ENCODE measurements around the gene EYS.
"Not testable (repeated sequence)": the region's sequence is repeated elsewhere in the genome, so short reads cannot be mapped to it uniquely, and the experiment has no call there.

EYS gene

GRCh38 chr6:63745784-63746183 lies 1961.2 kb downstream of the EYS start:
- DNase-seq, result no peak

GRCh38 chr6:63744810-63745209 lies 1962.2 kb downstream of the EYS start:
- no peak for DNase-seq

GRCh38 chr6:63743691-63744090 lies 1963.3 kb downstream of the EYS start:
- no peak for DNase-seq

GRCh38 chr6:63742060-63742459 lies 1965.0 kb downstream of the EYS start:
- no peak for DNase-seq

DNA sequence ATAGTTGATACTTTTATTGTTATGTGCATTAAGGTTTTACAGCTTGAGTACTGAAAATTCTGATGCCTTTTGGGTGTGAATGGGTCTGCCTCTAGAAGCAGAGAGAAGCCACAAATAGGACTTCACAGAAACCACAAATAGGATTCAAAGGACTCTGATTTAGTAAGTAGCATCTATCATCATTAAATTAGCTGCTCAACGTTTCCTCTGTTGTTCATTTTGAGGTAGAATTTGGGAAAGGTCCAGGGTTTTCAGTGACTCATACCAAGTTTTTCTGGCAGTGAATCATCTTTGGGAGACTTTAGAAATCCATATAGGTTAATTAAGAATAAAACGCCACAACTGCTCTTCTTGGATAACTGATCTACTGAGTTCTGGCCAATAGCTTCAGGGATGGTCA lies 1966.3 kb downstream of the EYS start:
- no peak for DNase-seq

GRCh38 chr6:63739094-63739687 lies 1967.8 kb downstream of the EYS start:
- DNase-seq, result peak; percentile 6

- DNase-seq, result not testable (repeated sequence)
These were observed 1968.8 kb downstream of the EYS start for GRCh38 chr6:63738190-63738589.

DNA sequence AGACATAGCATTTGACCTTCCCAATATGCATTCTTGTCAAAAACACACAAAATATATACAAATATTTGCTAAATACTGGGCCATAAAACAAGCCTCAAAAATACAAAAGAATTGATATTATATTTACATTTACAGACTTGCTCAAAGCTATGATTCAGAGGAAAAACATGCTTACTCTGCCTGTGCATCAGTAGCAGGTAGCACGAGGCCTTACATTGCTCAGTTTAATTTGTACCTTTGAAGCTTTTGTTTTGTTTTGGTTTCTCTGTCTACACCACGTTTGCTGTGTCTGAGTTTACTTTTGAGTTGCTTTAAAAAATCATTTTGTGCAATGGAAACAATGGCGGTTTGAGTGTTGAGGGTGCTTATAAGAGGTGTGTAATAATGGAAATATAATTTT lies 1972.1 kb downstream of the EYS start:
- DNase-seq, result no peak

DNA sequence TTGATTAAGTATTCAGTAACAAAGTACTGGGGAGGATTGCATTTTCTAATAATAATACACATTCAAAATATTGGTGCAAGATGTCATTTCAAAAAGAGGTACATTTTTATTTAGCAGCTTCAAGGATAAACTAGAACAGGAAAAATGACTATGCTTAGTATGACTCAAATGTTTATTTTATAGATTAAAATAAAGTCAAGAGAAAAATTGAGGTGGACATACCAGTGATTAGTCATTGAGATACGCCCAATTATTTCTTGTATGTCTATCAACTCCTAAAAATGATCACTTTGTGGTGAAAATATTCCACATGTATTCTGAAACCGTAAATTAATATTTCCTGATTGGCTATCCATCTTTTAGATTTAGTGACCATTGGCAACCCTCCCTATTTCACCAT lies 1974.7 kb downstream of the EYS start:
- no peak for DNase-seq

DNA sequence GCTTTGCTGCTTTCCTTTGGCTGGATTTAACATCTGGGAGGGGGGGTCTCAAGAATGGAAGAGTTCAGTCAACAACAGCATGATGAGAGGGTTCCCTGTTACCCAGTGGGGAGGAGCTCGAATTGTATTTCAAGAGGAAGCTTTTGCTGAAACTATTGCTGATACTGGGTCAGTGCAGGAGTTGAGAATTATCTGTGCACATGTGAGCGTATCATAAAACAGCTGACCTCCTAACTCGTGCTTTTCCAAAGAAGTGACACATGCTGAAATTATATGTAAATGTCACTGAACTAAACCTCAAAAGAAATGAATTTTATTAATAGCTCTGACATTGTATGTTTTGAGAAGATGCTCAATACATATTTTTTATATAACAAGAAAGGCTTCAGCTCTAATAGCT lies 1975.1 kb downstream of the EYS start:
- no peak for DNase-seq

- no peak for DNase-seq
These were observed 1976.7 kb downstream of the EYS start for GRCh38 chr6:63730311-63730710.

DNA sequence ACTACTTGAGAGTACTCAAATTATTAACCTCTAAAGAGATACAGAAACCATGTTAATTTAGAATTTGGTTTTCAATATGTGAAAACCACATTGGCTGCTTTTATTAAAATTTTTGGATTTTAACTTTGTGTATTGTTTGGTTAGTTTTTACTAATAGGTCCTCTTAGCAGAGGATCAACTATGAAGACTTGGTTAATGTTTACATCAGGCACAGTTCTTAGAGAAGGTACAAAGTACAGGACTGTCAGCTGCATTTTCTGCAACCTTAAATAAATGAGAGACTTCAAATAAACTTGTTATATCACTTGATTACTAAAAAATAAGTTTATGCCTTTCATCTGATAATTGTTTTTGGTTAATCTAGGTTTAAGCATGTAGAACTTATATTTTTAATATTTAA lies 1982.3 kb downstream of the EYS start:
- DNase-seq, result no peak

- DNase-seq, result no peak
These were observed 1985.8 kb downstream of the EYS start for GRCh38 chr6:63721181-63721580.

- no peak for DNase-seq
These were observed 1990.9 kb downstream of the EYS start for GRCh38 chr6:63716169-63716568.

DNA sequence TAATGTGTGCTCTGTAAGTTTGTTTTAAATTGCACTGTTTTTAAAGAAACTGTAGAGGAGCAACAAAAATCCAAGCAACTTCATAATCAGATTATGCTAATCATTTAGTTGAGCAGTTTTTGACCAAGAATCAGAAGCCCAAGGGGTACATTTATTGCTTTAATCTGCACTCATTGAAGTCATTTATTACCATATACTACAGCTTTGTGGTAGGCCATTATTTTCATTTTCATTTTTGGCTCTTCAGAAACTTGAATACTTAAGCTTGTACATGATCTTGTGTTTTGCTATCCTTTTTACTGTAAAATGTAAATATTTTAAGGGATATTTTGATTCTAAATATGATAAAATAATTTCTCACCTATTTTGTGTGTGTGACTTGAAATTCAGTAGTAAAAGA lies 1992.9 kb downstream of the EYS start:
- no peak for DNase-seq

DNA sequence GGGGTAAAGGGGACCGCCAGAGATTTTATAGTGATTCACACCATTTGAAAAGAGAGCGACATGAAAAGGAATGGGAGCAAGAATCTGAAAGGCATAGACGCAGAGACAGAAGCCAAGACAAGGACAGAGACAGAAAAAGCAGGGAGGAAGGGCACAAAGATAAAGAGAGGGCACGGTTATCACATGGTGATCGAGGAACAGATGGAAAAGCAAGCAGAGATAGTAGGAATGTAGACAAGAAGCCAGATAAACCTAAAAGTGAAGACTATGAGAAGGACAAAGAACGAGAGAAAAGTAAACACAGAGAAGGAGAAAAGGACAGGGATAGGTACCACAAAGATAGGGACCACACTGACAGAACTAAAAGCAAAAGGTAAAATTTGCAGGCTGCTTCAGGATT lies 1993.7 kb downstream of the EYS start:
- no peak for DNase-seq

DNA sequence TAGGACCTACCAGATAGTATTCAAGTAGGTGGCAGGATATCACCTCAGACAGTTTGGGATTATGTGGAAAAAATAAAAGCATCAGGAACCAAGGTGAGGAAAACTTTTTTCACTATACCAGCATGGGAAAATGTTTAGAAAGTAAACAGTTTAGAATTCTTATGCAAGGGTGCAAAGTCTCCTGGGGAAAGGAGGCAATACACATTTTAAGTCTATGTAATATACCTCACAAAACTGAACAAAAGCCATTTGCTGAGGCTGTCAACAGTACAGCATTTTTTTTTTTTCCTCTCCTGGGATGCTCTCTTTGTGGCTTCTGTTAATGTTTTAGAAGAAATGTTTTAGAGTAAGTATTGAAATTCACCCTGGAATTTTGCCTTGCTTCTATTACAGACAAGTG lies 1997.9 kb downstream of the EYS start:
- DNase-seq, result no peak

GRCh38 chr6:63708631-63709030 lies 1998.4 kb downstream of the EYS start:
- DNase-seq, result no peak

GRCh38 chr6:63706630-63707029 lies 2000.4 kb downstream of the EYS start:
- DNase-seq, result no peak

DNA sequence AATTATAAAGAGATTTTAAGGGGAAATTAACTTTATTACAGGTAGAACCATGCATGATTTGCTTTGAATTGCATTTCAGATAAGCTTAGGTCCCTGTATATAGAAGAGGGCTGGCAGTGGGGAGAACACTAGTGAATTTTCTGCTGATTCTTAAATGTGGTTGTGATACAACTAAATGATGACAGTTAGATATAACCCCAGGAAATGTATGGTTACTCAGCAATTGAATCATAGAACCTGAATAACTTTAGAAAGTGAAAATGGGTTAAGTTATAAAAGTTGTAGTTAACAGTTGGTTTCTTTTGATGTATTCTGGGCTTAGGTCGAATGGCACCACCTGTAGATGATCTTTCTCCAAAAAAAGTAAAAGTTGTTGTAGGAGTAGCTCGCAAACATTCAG lies 2001.3 kb downstream of the EYS start:
- no peak for DNase-seq

DNA sequence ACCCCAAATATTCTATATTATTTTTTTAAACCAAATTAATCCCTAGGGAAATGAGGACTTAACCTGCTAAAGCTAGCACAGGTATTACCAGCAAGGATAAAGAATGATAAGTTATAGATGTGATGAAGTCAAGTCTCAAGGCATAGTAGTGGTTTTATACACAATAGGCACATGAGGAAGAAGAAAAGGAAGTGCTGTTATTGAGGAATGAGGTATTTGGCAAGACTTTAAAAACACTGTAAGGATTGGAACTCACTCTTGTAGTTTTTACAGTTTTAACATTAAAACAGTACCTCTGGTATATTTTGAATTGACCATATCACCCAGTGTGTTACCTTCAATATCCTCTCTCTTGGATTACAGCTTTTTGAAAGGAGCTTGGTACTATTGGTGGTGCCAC lies 2016.8 kb downstream of the EYS start:
- DNase-seq, result no peak

DNA sequence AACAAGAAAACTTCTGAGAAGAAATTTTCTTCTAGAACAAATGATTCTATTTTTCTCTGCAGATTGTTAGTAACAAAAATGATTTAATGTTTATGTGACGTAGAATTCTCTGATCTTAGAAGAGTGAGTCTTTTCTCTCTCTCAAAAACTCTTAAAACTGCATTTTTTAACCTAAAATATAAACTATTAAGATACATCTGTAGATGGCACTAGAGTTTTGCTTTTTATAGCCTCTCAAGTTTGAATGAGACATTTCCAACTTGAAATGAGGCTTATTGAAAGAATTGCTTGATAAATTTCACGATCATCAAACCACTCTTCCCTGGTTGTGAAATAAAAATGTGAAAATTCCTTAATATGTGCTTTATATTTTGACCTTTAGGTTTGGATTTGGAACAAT lies 2017.6 kb downstream of the EYS start:
- DNase-seq, result no peak

DNA sequence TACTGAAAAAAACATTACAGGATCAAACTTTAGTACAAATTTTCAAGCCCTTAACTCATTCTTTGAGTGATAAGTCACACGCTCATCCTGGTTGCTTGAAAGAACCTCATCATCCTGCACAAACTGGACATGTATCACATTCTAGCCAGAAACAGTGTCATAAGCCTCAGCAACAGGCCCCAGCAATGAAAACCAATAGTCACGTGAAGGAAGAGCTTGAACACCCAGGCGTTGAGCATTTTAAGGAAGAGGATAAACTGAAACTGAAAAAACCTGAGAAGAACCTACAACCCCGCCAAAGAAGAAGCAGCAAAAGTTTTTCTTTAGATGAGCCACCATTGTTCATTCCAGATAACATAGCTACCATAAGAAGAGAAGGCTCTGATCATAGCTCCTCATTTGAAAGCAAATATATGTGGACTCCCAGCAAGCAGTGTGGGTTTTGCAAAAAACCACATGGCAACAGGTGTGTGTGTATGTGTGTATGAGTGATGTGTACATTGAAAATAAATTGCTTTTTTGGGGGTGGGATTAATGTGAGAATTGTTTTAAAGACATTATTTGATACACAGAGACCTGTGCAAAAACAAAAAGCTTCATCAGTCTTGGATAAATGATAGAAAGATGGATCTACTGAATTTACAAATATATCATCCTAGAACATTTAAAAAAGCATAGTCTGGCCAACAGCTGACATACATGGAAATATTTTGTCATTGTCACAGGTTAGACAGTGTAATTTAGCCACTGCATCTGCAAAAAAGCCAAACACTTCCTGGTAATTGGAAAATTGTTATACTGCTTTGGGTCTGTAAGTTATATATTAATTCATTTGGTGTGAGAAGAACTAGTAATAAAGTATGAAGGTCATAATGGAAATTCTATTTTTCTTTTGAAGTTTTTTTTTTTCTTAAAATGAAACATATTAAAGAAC lies 2021.3 kb downstream of the EYS start:
- no peak for DNase-seq

DNA sequence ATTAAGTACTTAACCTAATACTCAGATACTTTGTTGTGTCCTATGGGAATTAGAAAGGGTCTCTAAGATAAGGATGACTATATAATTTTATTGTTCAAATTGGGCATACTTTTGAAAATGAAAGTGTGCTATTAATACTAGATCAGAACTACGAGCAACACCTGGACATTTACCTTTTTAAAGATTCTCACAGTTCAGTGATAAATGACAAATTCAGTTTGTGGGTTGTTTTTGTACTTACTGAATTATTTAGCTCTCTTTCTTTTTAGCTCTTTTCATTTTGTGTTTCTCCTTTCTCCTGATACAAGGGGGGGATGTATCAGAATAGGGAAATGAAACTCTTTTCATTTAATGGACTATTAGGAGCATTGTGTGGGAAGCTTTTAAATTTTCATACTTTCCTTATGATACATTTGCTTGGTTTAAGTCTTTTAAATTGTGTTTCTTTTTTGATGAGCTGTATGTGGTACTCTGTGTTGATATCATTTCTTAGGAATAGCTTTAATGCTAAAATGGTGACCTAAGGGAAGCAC lies 2023.9 kb downstream of the EYS start:
- DNase-seq, result no peak

Data from RPMI8226 (cell line).